OCI-LY3 (cell line): ENCODE data around the gene ZNF672.
"Not testable (repeated sequence)": the region's sequence is repeated elsewhere in the genome, so short reads cannot be mapped to it uniquely, and the experiment has no call there.

ENCODE experiments used
- H2AFZ ChIP-seq: fragments of 200-600, 300-600 bp; shearing (Covaris generic); 2 replicates; pipeline ENCODE4 v1.6.0; 2014; ENCODE audit warnings: antibody characterized with exemption, low read depth, low read length
- H3K27ac ChIP-seq: fragments of 200-600, 300-600 bp; sonication (generic); 2 replicates; pipeline ENCODE4 v1.5.1; 2014; ENCODE audit warnings: mild to moderate bottlenecking, low read length, moderate library complexity, mixed read lengths
- H3K27me3 ChIP-seq: fragments of 200-600, 300-600 bp; sonication (generic); 2 replicates; pipeline ENCODE4 v1.6.1; 2014; ENCODE audit warnings: low read depth, low read length, mixed read lengths
- H3K36me3 ChIP-seq: fragments of 200-600, 300-600 bp; sonication (generic); replicated peaks from 2 replicates; pipeline ENCODE3; 2014; ENCODE audit warnings: low read depth, low read length, mixed read lengths
- H3K4me1 ChIP-seq: fragments of 300-600, 200-600 bp; sonication (generic); 2 replicates; pipeline ENCODE4 v1.6.1; 2014; ENCODE audit warnings: low read length, mixed read lengths
- H3K4me2 ChIP-seq: fragments of 200-600, 300-600 bp; sonication (generic); 2 replicates; pipeline ENCODE4 v1.6.1; 2014; ENCODE audit warnings: low read length, mixed read lengths
- H3K4me3 ChIP-seq: fragments of 300-600, 200-600 bp; sonication (generic); 2 replicates; pipeline ENCODE4 v1.5.1; 2014; ENCODE audit warnings: antibody characterized with exemption, mild to moderate bottlenecking, low read length, moderate library complexity
- H3K79me2 ChIP-seq: fragments of 300-600, 200-600 bp; shearing (Covaris generic); 2 replicates; pipeline ENCODE4 v1.6.1; 2014; ENCODE audit warnings: mild to moderate bottlenecking, low read length, mixed read lengths
- H3K9ac ChIP-seq: fragments of 300-600, 200-600 bp; shearing (Covaris generic); 2 replicates; pipeline ENCODE4 v1.6.0; 2014; ENCODE audit warnings: mild to moderate bottlenecking, low read length, moderate library complexity
- H3K9me3 ChIP-seq: fragments of 200-600, 300-600 bp; shearing (Covaris generic); 2 replicates; pipeline ENCODE4 v1.6.1; 2014; ENCODE audit warnings: low read length, mixed read lengths; ENCODE audit not compliant: insufficient read depth
- H4K20me1 ChIP-seq: fragments of 200-600, 300-600 bp; sonication (generic); 2 replicates; pipeline ENCODE4 v1.6.1; 2016; ENCODE audit warnings: low read length, mixed read lengths; ENCODE audit not compliant: insufficient read depth
- CTCF ChIP-seq: fragments of 200-600, 300-600 bp; sonication (generic); IDR thresholded peaks from 2 replicates; pipeline ENCODE4 v1.5.1; 2014; ENCODE audit warnings: antibody characterized with exemption, low read length, low read depth
- EZH2phosphoT487 ChIP-seq: fragments of 200-600 bp; shearing (Covaris generic); IDR thresholded peaks from 2 replicates; pipeline ENCODE4 v1.6.1; 2018; ENCODE audit warnings: antibody characterized with exemption, mixed run types, low read depth

Gene ZNF672

GRCh38 chr1:248873993-248874533 is 36.0 kb downstream of the ZNF672 start:
- no peaks in the 10 kb centered on the region for H3K79me2 ChIP-seq
- no peak overlapping the region for H2AFZ ChIP-seq
- H3K27me3 ChIP-seq = peaks cover 3% of the 10 kb centered on the region; the same call in 1 of the 2 replicates
- peak overlapping the region; percentile 87 for H3K4me2 ChIP-seq
- peaks cover 11% of the 10 kb centered on the region for H3K4me1 ChIP-seq
- peak overlapping the region; percentile 86 for H3K4me3 ChIP-seq
- no peaks in the 10 kb centered on the region for H3K36me3 ChIP-seq
- peak overlapping the region; percentile 68 for H3K27ac ChIP-seq
- TF ChIP-seq EZH2phosphoT487 (no peak), CTCF (no peak)
- no peaks in the 10 kb centered on the region for H3K9me3 ChIP-seq
- peak overlapping the region; percentile 51 for H3K9ac ChIP-seq
- no peaks in the 10 kb centered on the region for H4K20me1 ChIP-seq

GRCh38 chr1:248881261-248881660 is 43.2 kb downstream of the ZNF672 start:
- H4K20me1 ChIP-seq = no peaks in the 10 kb centered on the region
- H2AFZ ChIP-seq = no peak overlapping the region
- no peaks in the 10 kb centered on the region for H3K36me3 ChIP-seq
- no peak overlapping the region for H3K4me2 ChIP-seq
- no peaks in the 10 kb centered on the region for H3K4me1 ChIP-seq
- TF ChIP-seq CTCF (no peak), EZH2phosphoT487 (no peak)
- no peak overlapping the region for H3K9ac ChIP-seq
- H3K9me3 ChIP-seq = no peaks in the 10 kb centered on the region
- no peak overlapping the region for H3K27ac ChIP-seq
- H3K79me2 ChIP-seq = no peaks in the 10 kb centered on the region
- no peak overlapping the region for H3K4me3 ChIP-seq
- peaks cover 12% of the 10 kb centered on the region for H3K27me3 ChIP-seq

GRCh38 chr1:248882427-248882826 is 44.4 kb downstream of the ZNF672 start:
- H3K4me2 ChIP-seq, H3K4me1 ChIP-seq, H3K36me3 ChIP-seq, H3K4me3 ChIP-seq, H3K27ac ChIP-seq, H3K9me3 ChIP-seq, H2AFZ ChIP-seq, H3K9ac ChIP-seq, H3K79me2 ChIP-seq, H4K20me1 ChIP-seq: not testable (repeated sequence)
- H3K27me3 ChIP-seq = peaks cover 12% of the 10 kb centered on the region

GRCh38 chr1:248884632-248885295 is 46.7 kb downstream of the ZNF672 start:
- Histone ChIP-seq H3K4me2 (no peak overlapping the region), H3K79me2 (no peaks in the 10 kb centered on the region), H3K9ac (no peak overlapping the region), H3K27me3 (peaks cover 9% of the 10 kb centered on the region), H3K27ac (no peak overlapping the region), H3K36me3 (no peaks in the 10 kb centered on the region), H3K4me1 (no peaks in the 10 kb centered on the region), H3K9me3 (no peaks in the 10 kb centered on the region), H3K4me3 (no peak overlapping the region), H2AFZ (no peak overlapping the region), H4K20me1 (no peaks in the 10 kb centered on the region)
- no peak for TF ChIP-seq EZH2phosphoT487
- TF ChIP-seq CTCF = no peak
